K562 (cell line): ENCODE results near the gene MAP3K7. TPM values are rescaled to one million over a fixed set of nuclear protein-coding genes. Genes with fewer than 3 reads are reported as not detected.

Experiments
- BACH1 ChIP-seq: fragments of 200-800 bp; sonication (Bioruptor generic); IDR thresholded peaks from 2 replicates; pipeline ENCODE4 v1.6.1; 2016; ENCODE audit warnings: missing genetic modification characterization, missing compliant biosample characterization
- C11orf30 ChIP-seq: fragments of 450-650 bp; IDR thresholded peaks from 2 replicates; pipeline ENCODE4 v1.6.1; 2016; ENCODE audit warnings: low read depth, mild to moderate bottlenecking
- CHD7 ChIP-seq: fragments of 200-600 bp; sonication (generic); IDR thresholded peaks from one replicate; pipeline ENCODE4 v1.6.1; 2012; ENCODE audit warnings: mild to moderate bottlenecking, low read depth, low read length, inconsistent platforms
- CLOCK ChIP-seq: fragments of 250-450 bp; sonication (Bioruptor Pico); IDR thresholded peaks from 2 replicates; pipeline ENCODE4 v1.4.0; 2020; ENCODE audit warnings: mild to moderate bottlenecking, moderate library complexity, borderline replicate concordance
- ERF ChIP-seq: fragments of 450-650 bp; formaldehyde crosslinking; IDR thresholded peaks from 2 replicates; pipeline ENCODE4 v1.4.0; 2020; ENCODE audit warnings: mild to moderate bottlenecking, mixed read lengths
- ETV5 ChIP-seq: sonication (generic); formaldehyde crosslinking; IDR thresholded peaks from 2 replicates; pipeline ENCODE4 v1.4.0; 2020; ENCODE audit warnings: low read depth, mild to moderate bottlenecking, missing genetic modification reagents
- KDM5B ChIP-seq: fragments of 200-600 bp; sonication (generic); IDR thresholded peaks from 2 replicates; pipeline ENCODE4 v1.6.1; 2012; ENCODE audit warnings: low read depth, mild to moderate bottlenecking, moderate library complexity, low read length, control low read depth, inconsistent platforms; ENCODE audit not compliant: insufficient replicate concordance
- MIER1 ChIP-seq: fragments of 450-650 bp; IDR thresholded peaks from 2 replicates; pipeline ENCODE4 v1.6.1; 2016; ENCODE audit warnings: antibody characterized with exemption, mild to moderate bottlenecking, low read depth
- NCOA4 ChIP-seq: fragments of 450-650 bp; IDR thresholded peaks from 2 replicates; pipeline ENCODE4 v1.6.1; 2018; ENCODE audit warnings: mild to moderate bottlenecking; ENCODE audit not compliant: partially characterized antibody
- SIN3B ChIP-seq: fragments of 450-650 bp; IDR thresholded peaks from 2 replicates; pipeline ENCODE4 v1.6.1; 2017; ENCODE audit warnings: low read depth, mild to moderate bottlenecking, moderate library complexity
- SP1 ChIP-seq: sonication (generic); formaldehyde crosslinking; IDR thresholded peaks from 2 replicates; pipeline ENCODE4 v1.8.1; 2022; ENCODE audit warnings: mild to moderate bottlenecking, missing genetic modification reagents
- ZNF134 ChIP-seq: fragments of 250-450 bp; sonication (Bioruptor Pico); conservative IDR thresholded peaks from 2 replicates; pipeline ENCODE4 v1.4.0; 2020
- ZNF232 ChIP-seq: sonication (generic); formaldehyde crosslinking; IDR thresholded peaks from 2 replicates; pipeline ENCODE4 v1.8.0; 2022; ENCODE audit warnings: mild to moderate bottlenecking, missing genetic modification reagents
- ZNF77 ChIP-seq: fragments of 250-450 bp; sonication (Bioruptor Pico); IDR thresholded peaks from 2 replicates; pipeline ENCODE4 v1.5.0; 2020
- polyA plus RNA-seq, 8 experiments: library from polyadenylated mRNA; depleted of rRNA in 4 of 8; stranded (reverse) in 5 of 8; unstranded in 3 of 8; fragments of >200 nt; fragmentation: Nextera tagmentation in 2 of 8; fragmentation: Illumina TruSeq in 1 of 8; extraction: Ambion mirVana in 2 of 8; extraction: Trizol in 1 of 8; gene quantifications; 2 replicates each; pipeline versions ENCODE4 v1.2.1 to v1.2.3, GENCODE V29; 2011 to 2014; ENCODE audit warnings: inconsistent platforms in 1 of 8, missing spikeins in 1 of 8
- total RNA-seq, 7 experiments: library from RNA; depleted of rRNA in 6 of 7; stranded (reverse); fragments of >200 nt in 6 of 7; fragmentation: Illumina TruSeq in 2 of 7; extraction: Trizol in 2 of 7; gene quantifications; 2 replicates each; pipeline versions ENCODE4 v1.2.1 to v1.2.3, GENCODE V29; 2011 to 2021; ENCODE audit warnings: low replicate concordance in 1 of 7
- TF ChIP-seq, protein P1 (sequence below): fragments of 450-650 bp; IDR thresholded peaks from 2 replicates; pipeline ENCODE4 v1.6.1; 2016; ENCODE audit warnings: missing biosample characterization, missing genetic modification characterization

The MAP3K7 gene
- total and polyA plus RNA-seq, 9 of the 15 experiments (the other 6 are each of a cell fraction or from before 2014, with no cell fraction given), result 13.4 to 60.9 (median 34.8) TPM

DNA sequence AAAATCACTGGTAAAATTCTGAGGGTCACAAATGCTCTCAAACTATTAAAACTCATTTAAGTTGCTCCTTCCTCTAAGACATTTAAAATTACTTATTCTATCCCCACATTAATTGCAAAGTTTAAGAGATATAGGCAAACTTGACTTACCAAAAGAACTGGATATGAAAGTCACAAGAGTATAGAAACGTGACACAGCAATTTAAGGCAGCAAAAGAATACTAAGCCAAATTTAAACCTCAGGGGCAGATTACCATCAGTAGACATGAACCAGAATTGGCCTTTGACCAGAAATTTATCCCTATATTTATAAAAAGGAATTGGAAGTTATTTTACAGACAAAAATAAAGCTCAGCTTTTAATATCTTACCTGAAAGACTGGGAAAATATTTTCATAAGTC is 56.0 kb downstream of the MAP3K7 start (continued):
- TF ChIP-seq, protein P1, sequence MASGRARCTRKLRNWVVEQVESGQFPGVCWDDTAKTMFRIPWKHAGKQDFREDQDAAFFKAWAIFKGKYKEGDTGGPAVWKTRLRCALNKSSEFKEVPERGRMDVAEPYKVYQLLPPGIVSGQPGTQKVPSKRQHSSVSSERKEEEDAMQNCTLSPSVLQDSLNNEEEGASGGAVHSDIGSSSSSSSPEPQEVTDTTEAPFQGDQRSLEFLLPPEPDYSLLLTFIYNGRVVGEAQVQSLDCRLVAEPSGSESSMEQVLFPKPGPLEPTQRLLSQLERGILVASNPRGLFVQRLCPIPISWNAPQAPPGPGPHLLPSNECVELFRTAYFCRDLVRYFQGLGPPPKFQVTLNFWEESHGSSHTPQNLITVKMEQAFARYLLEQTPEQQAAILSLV, result no peak
- TF ChIP-seq ZNF77 (CRISPR knock-in tag), result no peak
- TF ChIP-seq ZNF134 (CRISPR knock-in tag), result no peak
- no peak for TF ChIP-seq CLOCK
- TF ChIP-seq SIN3B, result no peak
- TF ChIP-seq MIER1, result no peak
- TF ChIP-seq KDM5B, result no peak
- peak; percentile 93 for TF ChIP-seq BACH1 (tag)
- TF ChIP-seq ZNF232 (CRISPR knock-in tag), result no peak
- no peak for TF ChIP-seq ETV5 (CRISPR knock-in tag)
- TF ChIP-seq C11orf30, result peak; percentile 92
- TF ChIP-seq NCOA4, result no peak
- TF ChIP-seq ERF (CRISPR knock-in tag), result no peak
- no peak for TF ChIP-seq CHD7
- no peak for TF ChIP-seq SP1 (CRISPR knock-in tag)
